ENCODE data around the gene LMF1. TPM values are rescaled to one million over a fixed set of nuclear protein-coding genes. Genes with fewer than 3 reads are reported as not detected.

The LMF1 gene
- total and polyA plus RNA-seq, 2 donors (not counting 1 experiment from before 2014, with no cell fraction given), result 36.4 to 63.2 TPM

DNA sequence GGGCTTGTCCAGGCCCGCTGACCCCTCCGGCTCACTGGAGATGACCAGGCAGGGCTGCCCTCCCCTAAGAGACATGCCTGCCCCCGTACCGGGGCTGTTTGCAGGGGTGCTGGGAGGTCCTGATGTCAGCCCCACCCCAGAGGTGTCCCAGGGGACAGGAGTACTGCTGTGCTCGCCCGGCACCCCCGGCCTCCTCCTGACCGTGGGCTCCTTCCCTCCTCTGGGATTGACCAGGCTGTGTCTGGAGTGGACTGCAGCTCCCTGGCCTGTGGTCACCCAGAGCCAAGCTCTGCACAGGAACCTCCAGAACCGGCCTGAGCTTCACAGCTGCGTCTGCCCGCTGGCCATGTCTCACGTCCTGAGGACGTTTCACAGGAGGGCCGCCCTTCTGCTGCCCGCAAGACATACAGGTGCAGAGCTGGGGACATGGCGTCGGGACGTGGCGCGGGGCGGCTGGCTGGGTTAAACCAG is 53.2 kb downstream of the LMF1 start:
- 95% methylated on average over 21 of the region's 21 CpGs for WGBS (ENCODE audit: insufficient coverage)
- intact Hi-C loops (cut with micrococcal nuclease), result no loop called here
- TF ChIP-seq, protein P1, sequence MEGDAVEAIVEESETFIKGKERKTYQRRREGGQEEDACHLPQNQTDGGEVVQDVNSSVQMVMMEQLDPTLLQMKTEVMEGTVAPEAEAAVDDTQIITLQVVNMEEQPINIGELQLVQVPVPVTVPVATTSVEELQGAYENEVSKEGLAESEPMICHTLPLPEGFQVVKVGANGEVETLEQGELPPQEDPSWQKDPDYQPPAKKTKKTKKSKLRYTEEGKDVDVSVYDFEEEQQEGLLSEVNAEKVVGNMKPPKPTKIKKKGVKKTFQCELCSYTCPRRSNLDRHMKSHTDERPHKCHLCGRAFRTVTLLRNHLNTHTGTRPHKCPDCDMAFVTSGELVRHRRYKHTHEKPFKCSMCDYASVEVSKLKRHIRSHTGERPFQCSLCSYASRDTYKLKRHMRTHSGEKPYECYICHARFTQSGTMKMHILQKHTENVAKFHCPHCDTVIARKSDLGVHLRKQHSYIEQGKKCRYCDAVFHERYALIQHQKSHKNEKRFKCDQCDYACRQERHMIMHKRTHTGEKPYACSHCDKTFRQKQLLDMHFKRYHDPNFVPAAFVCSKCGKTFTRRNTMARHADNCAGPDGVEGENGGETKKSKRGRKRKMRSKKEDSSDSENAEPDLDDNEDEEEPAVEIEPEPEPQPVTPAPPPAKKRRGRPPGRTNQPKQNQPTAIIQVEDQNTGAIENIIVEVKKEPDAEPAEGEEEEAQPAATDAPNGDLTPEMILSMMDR (IDR thresholded peaks at IDR 0.05), result no peak
- no peak for TF ChIP-seq EZH2 (IDR thresholded peaks at IDR 0.05; ENCODE audit: borderline replicate concordance, insufficient read depth, low read depth, low read length, poor library complexity, severe bottlenecking)
- no peak overlapping the region for H3K4me2 ChIP-seq (replicated peaks; ENCODE audit: low read depth, low read length, poor library complexity, severe bottlenecking)
- no peaks in the 10 kb centered on the region for H3K79me2 ChIP-seq (ENCODE audit: control insufficient read depth, insufficient read depth, low read length)
- H3K36me3 ChIP-seq (replicated peaks in 1 of 2; ENCODE audit: control extremely low read depth in 1 of 2, control insufficient read depth in 1 of 2, extremely low read depth in 1 of 2, insufficient read depth in 2 of 2, low read length in 1 of 2), result peaks cover 0 to 5% of the 10 kb centered on the region in 2 experiments
- ATAC-seq (ENCODE audit: low read depth) (no peak), DNase-seq (no peak)
- H3K27me3 ChIP-seq (replicated peaks in 1 of 4; ENCODE audit: control extremely low read depth in 1 of 4, control insufficient read depth in 3 of 4, insufficient read depth in 4 of 4, low read length in 3 of 4), result no peaks in the 10 kb centered on the region
- peaks cover 0 to 9% (median 0%) of the 10 kb centered on the region in 3 donors for H3K9me3 ChIP-seq (ENCODE audit: control extremely low read depth in 1 of 3, control insufficient read depth in 2 of 3, insufficient read depth in 1 of 3, low read length in 2 of 3)
- no peak overlapping the region for H2AFZ ChIP-seq (ENCODE audit: insufficient read depth, low read depth, low read length, poor library complexity, severe bottlenecking)
- H3K27ac ChIP-seq (ENCODE audit: low read length in 2 of 2), result no peak overlapping the region
- Mint-ChIP-seq H3K27ac (no peak overlapping the region), H3K4me1 (peaks cover 12% of the 10 kb centered on the region), H3K27me3 (no peaks in the 10 kb centered on the region), H3K9me3 (ENCODE audit: insufficient read depth) (no peaks in the 10 kb centered on the region), H3K4me3 (no peak overlapping the region)
- POLR2A ChIA-PET, result no interaction called here
- CTCF ChIA-PET, result no interaction called here
- no peak overlapping the region for H3K9ac ChIP-seq (ENCODE audit: low read length)
- H3K4me1 ChIP-seq (ENCODE audit: control insufficient read depth in 2 of 2, insufficient read depth in 2 of 2, low read length in 2 of 2), result peaks cover 0 to 4% of the 10 kb centered on the region in 2 donors
- H3K4me3 ChIP-seq (ENCODE audit: control extremely low read depth in 1 of 5, extremely low read depth in 1 of 5, insufficient read depth in 1 of 5, low read depth in 2 of 5, low read length in 4 of 5), result no peak overlapping the region
- peaks cover 9% of the 10 kb centered on the region for H4K20me1 ChIP-seq (ENCODE audit: control insufficient read depth, insufficient read depth, low read length, poor library complexity, severe bottlenecking)

DNA sequence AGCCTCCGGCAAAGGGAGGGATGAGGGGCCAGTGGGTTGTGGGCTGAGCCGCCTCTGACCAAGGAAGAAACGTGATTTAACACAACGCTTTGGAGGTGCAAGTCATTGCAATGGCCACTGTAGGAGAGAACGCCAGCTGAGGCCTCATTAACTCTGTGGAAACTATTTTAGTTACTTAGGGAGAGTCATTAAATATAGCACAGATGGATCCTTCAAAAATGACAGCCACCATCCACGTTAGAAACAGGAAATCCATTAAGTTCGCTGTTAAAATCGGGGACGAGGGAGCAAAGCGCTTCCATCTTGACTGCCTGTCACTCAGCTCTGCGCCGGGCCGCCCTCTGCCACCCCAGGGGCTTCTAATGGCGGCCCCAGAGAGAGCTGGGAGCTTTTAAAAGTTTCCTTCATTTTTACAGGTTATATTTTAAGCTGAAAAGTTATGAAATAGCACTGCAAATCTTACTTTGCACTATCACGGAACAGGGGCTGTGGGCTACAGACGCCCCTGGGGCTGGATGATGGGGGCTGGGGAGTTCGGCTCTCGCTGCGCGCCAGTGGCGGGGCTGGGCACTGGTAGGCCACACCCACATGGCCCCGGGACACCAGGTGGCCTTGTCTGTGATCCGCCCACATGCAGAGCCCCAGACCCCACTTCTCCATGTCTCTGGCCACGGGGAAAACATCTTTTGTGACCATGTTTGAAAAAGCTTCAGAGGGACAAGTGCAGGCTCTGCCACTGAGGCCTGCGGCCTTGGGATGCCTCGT is 54.6 kb downstream of the LMF1 start:
- H3K4me1 Mint-ChIP-seq, result peaks cover 12% of the 10 kb centered on the region
- no peak overlapping the region for H3K4me2 ChIP-seq (replicated peaks; ENCODE audit: low read depth, low read length, poor library complexity, severe bottlenecking)
- peaks cover 0 to 5% (median 0%) of the 10 kb centered on the region in 3 donors for H3K9me3 ChIP-seq (ENCODE audit: control extremely low read depth in 1 of 3, control insufficient read depth in 2 of 3, insufficient read depth in 1 of 3, low read length in 2 of 3)
- no peak for DNase-seq
- H3K9ac ChIP-seq (ENCODE audit: low read length), result no peak overlapping the region
- H3K27ac ChIP-seq (ENCODE audit: low read length in 2 of 2), result no peak overlapping the region
- H3K27ac Mint-ChIP-seq, result no peak overlapping the region
- H3K36me3 ChIP-seq (replicated peaks in 1 of 2; ENCODE audit: control extremely low read depth in 1 of 2, control insufficient read depth in 1 of 2, extremely low read depth in 1 of 2, insufficient read depth in 2 of 2, low read length in 1 of 2), result peaks cover 0 to 5% of the 10 kb centered on the region in 2 experiments
- POLR2A ChIA-PET, result no interaction called here
- H3K27me3 ChIP-seq (replicated peaks in 1 of 4; ENCODE audit: control extremely low read depth in 1 of 4, control insufficient read depth in 3 of 4, insufficient read depth in 4 of 4, low read length in 3 of 4), result no peaks in the 10 kb centered on the region
- H3K4me1 ChIP-seq (ENCODE audit: control insufficient read depth in 2 of 2, insufficient read depth in 2 of 2, low read length in 2 of 2), result peaks cover 0 to 4% of the 10 kb centered on the region in 2 donors
- H3K9me3 Mint-ChIP-seq (ENCODE audit: insufficient read depth), result no peaks in the 10 kb centered on the region
- 92% methylated on average over 19 of the region's 26 CpGs for WGBS (ENCODE audit: insufficient coverage)
- no peak overlapping the region for H3K4me3 ChIP-seq (ENCODE audit: control extremely low read depth in 1 of 5, extremely low read depth in 1 of 5, insufficient read depth in 1 of 5, low read depth in 2 of 5, low read length in 4 of 5)
- intact Hi-C loops (cut with micrococcal nuclease), result no loop called here
- no peaks in the 10 kb centered on the region for H3K27me3 Mint-ChIP-seq
- ATAC-seq (ENCODE audit: low read depth), result no peak
- CTCF ChIA-PET, result no interaction called here
- H2AFZ ChIP-seq (ENCODE audit: insufficient read depth, low read depth, low read length, poor library complexity, severe bottlenecking), result no peak overlapping the region
- H3K4me3 Mint-ChIP-seq, result no peak overlapping the region
- no peak for TF ChIP-seq EZH2 (IDR thresholded peaks at IDR 0.05; ENCODE audit: borderline replicate concordance, insufficient read depth, low read depth, low read length, poor library complexity, severe bottlenecking)
- TF ChIP-seq, protein P1 (IDR thresholded peaks at IDR 0.05), result no peak
- peaks cover 9% of the 10 kb centered on the region for H4K20me1 ChIP-seq (ENCODE audit: control insufficient read depth, insufficient read depth, low read length, poor library complexity, severe bottlenecking)
- H3K79me2 ChIP-seq (ENCODE audit: control insufficient read depth, insufficient read depth, low read length), result no peaks in the 10 kb centered on the region

Measured in B cell (primary cell).